GM23248 (cell line): ENCODE results near the gene HDAC4.

Experiments
- EZH2 ChIP-seq: fragments of 200-600 bp; sonication (generic); IDR thresholded peaks from 2 replicates; pipeline ENCODE4 v1.6.1; 2018; ENCODE audit warnings: antibody characterized with exemption, mild to moderate bottlenecking; ENCODE audit not compliant: insufficient read depth, poor library complexity, severe bottlenecking
- EZH2phosphoT487 ChIP-seq: fragments of 200-600 bp; sonication (generic); IDR thresholded peaks from 2 replicates; pipeline ENCODE4 v1.6.1; 2018; ENCODE audit warnings: antibody characterized with exemption, moderate library complexity, mild to moderate bottlenecking, low read depth; ENCODE audit not compliant: insufficient read depth

- TF ChIP-seq EZH2 (no peak), EZH2phosphoT487 (no peak)
Observed at GRCh38 chr2:239348563-239349452, 52.0 kb downstream of the HDAC4 start.
